22Rv1 (cell line): Measurements from ENCODE around the gene WWC2.
"Not testable (repeated sequence)": the region's sequence is repeated elsewhere in the genome, so short reads cannot be mapped to it uniquely, and the experiment has no call there.

Experiments
- CTCF ChIP-seq: fragments of 450-650 bp; IDR thresholded peaks from 2 replicates; pipeline ENCODE4 v1.5.1; 2017; ENCODE audit warnings: mild to moderate bottlenecking
- ZFX ChIP-seq: fragments of 450-650 bp; IDR thresholded peaks from 2 replicates; pipeline ENCODE4 v1.6.1; 2017; ENCODE audit warnings: antibody characterized with exemption, borderline replicate concordance

GRCh38 chr4:183121660-183122059 is 22.6 kb downstream of the WWC2 start:
- not testable (repeated sequence) for TF ChIP-seq CTCF, ZFX
